HFF-Myc (cell line): Measurements from ENCODE around the gene POLG2.

Source experiments
- DNase-seq: peaks from one replicate; pipeline ENCODE4 v3.0.0-alpha.2; 2011; ENCODE audit warnings: low read depth; ENCODE audit errors: extremely low read depth
- H3K4me3 ChIP-seq: replicated peaks from 2 replicates; pipeline ENCODE4 v1.5.1; 2011; ENCODE audit warnings: low read depth, mild to moderate bottlenecking, control low read depth, low read length
- CTCF ChIP-seq: IDR thresholded peaks from 2 replicates; pipeline ENCODE4 v1.5.1; 2012; ENCODE audit warnings: mild to moderate bottlenecking, low read depth, low read length, control low read depth; ENCODE audit errors: missing control alignments

The POLG2 gene

GRCh38 chr17:64455993-64456885 lies 40.6 kb downstream of the POLG2 start:
- no peak for TF ChIP-seq CTCF
- DNase-seq = no peak
- H3K4me3 ChIP-seq = no peak overlapping the region

- TF ChIP-seq CTCF = no peak
- no peak for DNase-seq
- H3K4me3 ChIP-seq = no peak overlapping the region
Measured at GRCh38 chr17:64449545-64449944, 47.3 kb downstream of the POLG2 start.

GRCh38 chr17:64448665-64449512 lies 48.0 kb downstream of the POLG2 start, which contains the start of gene MILR1:
MILR1 (plus strand) TSS chr17:64449115; CDS start chr17:64449169, 54 bp downstream.
- peak; percentile 40 for DNase-seq
- no peak within 1 kb of the TSS for H3K4me3 ChIP-seq
- TF ChIP-seq CTCF = no peak

- no peak for DNase-seq
- no peak for TF ChIP-seq CTCF
- no peak overlapping the region for H3K4me3 ChIP-seq
Measured at GRCh38 chr17:64447526-64447925, 49.3 kb downstream of the POLG2 start.

GRCh38 chr17:64443086-64443760 lies 53.6 kb downstream of the POLG2 start:
- no peak for TF ChIP-seq CTCF
- DNase-seq = no peak
- H3K4me3 ChIP-seq = no peak overlapping the region

- DNase-seq = no peak
- no peak for TF ChIP-seq CTCF
- H3K4me3 ChIP-seq = no peak overlapping the region
Measured at GRCh38 chr17:64442541-64442971, 54.3 kb downstream of the POLG2 start.
